IMR-90 (cell line): Measurements from ENCODE around the gene BMERB1. TPM values are rescaled to one million over a fixed set of nuclear protein-coding genes. Genes with fewer than 3 reads are reported as not detected.

Experiments used
- ATAC-seq: fragments of 200-7000 bp; cut with Tn5 transposase; 2 replicates; pipeline ENCODE4 v1.9.1; 2020; ENCODE audit warnings: low read depth, mild to moderate bottlenecking, moderate library complexity
- BruUV-seq: library from RNA; stranded (reverse); fragments of 400-500 nt; replicated peaks from 2 replicates; lab custom pipeline; 2021; lab: Mats Ljungman, UMichigan
- CTCF ChIA-PET: fragments of 300-600 bp; formaldehyde crosslinking; extraction: SDS; loops from one replicate; lab custom pipeline; 2021; ENCODE audit warnings: antibody characterized with exemption; lab: Yijun Ruan, JAX
- POLR2A ChIA-PET: fragments of 300-600 bp; sonication (Branson Sonifier 250); formaldehyde crosslinking; loops from one replicate; lab custom pipeline; 2022; ENCODE audit warnings: antibody characterized with exemption; ENCODE audit not compliant: unreplicated experiment; lab: Charles Lee
- DNase-seq: peaks from one replicate; pipeline ENCODE4 v3.0.0; 2013
- H2AFZ ChIP-seq: replicated peaks from 2 replicates; pipeline ENCODE3; 2013; ENCODE audit warnings: low read length, mild to moderate bottlenecking; ENCODE audit not compliant: poor library complexity
- H2AK5ac ChIP-seq: 2 replicates; pipeline ENCODE4 v1.6.1; 2013; ENCODE audit warnings: low read depth, low read length, inconsistent platforms
- H2AK9ac ChIP-seq: replicated peaks from 2 replicates; pipeline ENCODE3; 2013; ENCODE audit warnings: mild to moderate bottlenecking, low read depth, low read length, moderate library complexity; ENCODE audit not compliant: poor library complexity
- H2BK120ac ChIP-seq: 2 replicates; pipeline ENCODE4 v1.6.1; 2013; ENCODE audit warnings: low read depth, low read length, inconsistent platforms
- H2BK15ac ChIP-seq: 3 replicates; pipeline ENCODE4 v1.6.1; 2013; ENCODE audit warnings: low read depth, low read length, inconsistent platforms
- H2BK20ac ChIP-seq: 2 replicates; pipeline ENCODE4 v1.6.1; 2013; ENCODE audit warnings: low read depth, mild to moderate bottlenecking, inconsistent platforms, low read length, moderate library complexity
- H2BK5ac ChIP-seq: 2 replicates; pipeline ENCODE4 v1.6.1; 2013; ENCODE audit warnings: mild to moderate bottlenecking, low read depth, low read length, inconsistent platforms; ENCODE audit not compliant: poor library complexity, severe bottlenecking
- H3K14ac ChIP-seq: replicated peaks from 2 replicates; pipeline ENCODE4 v1.6.1; 2013; ENCODE audit warnings: low read depth, low read length, inconsistent platforms
- H3K18ac ChIP-seq: 2 replicates; pipeline ENCODE4 v1.6.1; 2013; ENCODE audit warnings: low read depth, low read length, control low read depth
- H3K23ac ChIP-seq: 2 replicates; pipeline ENCODE4 v1.6.1; 2013; ENCODE audit warnings: low read depth, low read length, inconsistent platforms
- H3K27ac ChIP-seq: 2 replicates; pipeline ENCODE4 v1.5.1; 2013; ENCODE audit warnings: mild to moderate bottlenecking, control low read depth, low read length; ENCODE audit not compliant: insufficient read depth
- H3K27me3 ChIP-seq: 2 replicates; pipeline ENCODE4 v1.6.1; 2013; ENCODE audit warnings: low read length; ENCODE audit not compliant: control insufficient read depth, insufficient read depth
- H3K36me3 ChIP-seq: 2 replicates; pipeline ENCODE4 v1.6.1; 2013; ENCODE audit warnings: low read length, mixed read lengths; ENCODE audit not compliant: control insufficient read depth, insufficient read depth
- H3K4ac ChIP-seq: 2 replicates; pipeline ENCODE4 v1.6.1; 2013; ENCODE audit warnings: low read depth, low read length, inconsistent platforms
- H3K4me1 ChIP-seq: 2 replicates; pipeline ENCODE4 v1.6.1; 2013; ENCODE audit warnings: low read length, mixed read lengths; ENCODE audit not compliant: control insufficient read depth, insufficient read depth
- H3K4me2 ChIP-seq: 2 replicates; pipeline ENCODE4 v1.6.1; 2013; ENCODE audit warnings: low read depth, mild to moderate bottlenecking, control low read depth, low read length, moderate library complexity
- H3K4me3 ChIP-seq: 2 replicates; pipeline ENCODE4 v1.5.1; 2013; ENCODE audit warnings: low read depth, mild to moderate bottlenecking, control low read depth, low read length, moderate library complexity; ENCODE audit not compliant: insufficient read depth
- H3K56ac ChIP-seq: 2 replicates; pipeline ENCODE4 v1.6.1; 2013; ENCODE audit warnings: low read length, inconsistent platforms; ENCODE audit not compliant: insufficient read depth; ENCODE audit errors: extremely low read depth
- H3K79me1 ChIP-seq, 2 experiments: 2 replicates each; pipeline ENCODE4 v1.6.1; 2013; ENCODE audit warnings: low read length in 2 of 2, inconsistent platforms in 1 of 2, low read depth in 1 of 2
- H3K9ac ChIP-seq: 2 replicates; pipeline ENCODE4 v1.6.1; 2013; ENCODE audit warnings: low read depth, low read length, control low read depth
- H3K9me1 ChIP-seq: 2 replicates; pipeline ENCODE4 v1.6.1; 2013; ENCODE audit warnings: low read length, inconsistent platforms; ENCODE audit not compliant: insufficient read depth
- H3K9me3 ChIP-seq: 2 replicates; pipeline ENCODE4 v1.6.1; 2013; ENCODE audit warnings: low read length; ENCODE audit not compliant: control insufficient read depth, insufficient read depth
- H4K20me1 ChIP-seq: 2 replicates; pipeline ENCODE4 v1.6.1; 2013; ENCODE audit warnings: low read length, inconsistent platforms; ENCODE audit not compliant: insufficient read depth
- H4K5ac ChIP-seq: 2 replicates; pipeline ENCODE4 v1.6.1; 2013; ENCODE audit warnings: mild to moderate bottlenecking, low read depth, low read length, control low read depth
- H4K8ac ChIP-seq, 2 experiments: 2 replicates each; pipeline ENCODE4 v1.6.1; 2013; ENCODE audit warnings: low read depth in 2 of 2, low read length in 2 of 2, control low read depth in 1 of 2, inconsistent platforms in 1 of 2
- H4K91ac ChIP-seq: 2 replicates; pipeline ENCODE4 v1.6.1; 2013; ENCODE audit warnings: low read depth, low read length, inconsistent platforms; ENCODE audit not compliant: insufficient read depth
- BHLHE40 ChIP-seq: fragments of 150-350 bp; IDR thresholded peaks from 2 replicates; pipeline ENCODE4 v1.6.1; 2016; ENCODE audit warnings: mild to moderate bottlenecking, low read depth, low read length
- CEBPB ChIP-seq: IDR thresholded peaks from 2 replicates; pipeline ENCODE4 v1.6.1; 2012; ENCODE audit warnings: low read depth, low read length, improper control_type of control experiment
- CHD1 ChIP-seq: IDR thresholded peaks from 2 replicates; pipeline ENCODE4 v1.6.1; 2012; ENCODE audit warnings: low read depth, low read length, improper control_type of control experiment
- ELK1 ChIP-seq: fragments of 150-350 bp; IDR thresholded peaks from 2 replicates; pipeline ENCODE4 v1.6.1; 2016; ENCODE audit warnings: low read depth, mild to moderate bottlenecking, low read length, moderate library complexity, borderline replicate concordance
- MAZ ChIP-seq: IDR thresholded peaks from 2 replicates; pipeline ENCODE4 v1.6.1; 2012; ENCODE audit warnings: low read depth, mild to moderate bottlenecking, low read length, improper control_type of control experiment, moderate library complexity, borderline replicate concordance
- MXI1 ChIP-seq: IDR thresholded peaks from 2 replicates; pipeline ENCODE4 v1.6.1; 2012; ENCODE audit warnings: low read depth, mild to moderate bottlenecking, low read length, moderate library complexity, borderline replicate concordance
- POLR2A ChIP-seq: IDR thresholded peaks from 2 replicates; pipeline ENCODE4 v1.6.1; 2012; ENCODE audit warnings: mild to moderate bottlenecking, low read depth, low read length
- RAD21 ChIP-seq: IDR thresholded peaks from 2 replicates; pipeline ENCODE4 v1.6.1; 2012; ENCODE audit warnings: low read length, improper control_type of control experiment
- RCOR1 ChIP-seq: IDR thresholded peaks from 2 replicates; pipeline ENCODE4 v1.6.1; 2012; ENCODE audit warnings: mild to moderate bottlenecking, low read length, improper control_type of control experiment; ENCODE audit not compliant: insufficient replicate concordance
- RFX5 ChIP-seq: IDR thresholded peaks from 2 replicates; pipeline ENCODE4 v1.8.0; 2012; ENCODE audit warnings: low read depth, mild to moderate bottlenecking, low read length, moderate library complexity
- SMC3 ChIP-seq: fragments of 150-350 bp; IDR thresholded peaks from 2 replicates; pipeline ENCODE4 v1.6.1; 2016; ENCODE audit warnings: low read depth, mild to moderate bottlenecking, antibody characterized with exemption, low read length, moderate library complexity
- WGBS, 2 experiments: methylation state at CpG; one replicate each; pipeline versions ENCODE4 v1.1.5 to v1.1.7; 2013; ENCODE audit warnings: missing lambda C conversion rate in 2 of 2; ENCODE audit not compliant: insufficient read length in 1 of 2; ENCODE audit errors: extremely low coverage in 2 of 2; 5-methylcytosine and 5-hydroxymethylcytosine counted together
- dilution Hi-C: fragments of 300-500 bp; cut with HindIII; formaldehyde crosslinking; loops from one replicate; pipeline ENCODE4 v1.14.3; 2018; ENCODE audit warnings: low sequenced_read_pairs; ENCODE audit not compliant: unreplicated experiment
- in situ Hi-C: fragments of 300-500 bp; cut with MboI; formaldehyde crosslinking; loops from 3 replicates; pipeline ENCODE4 v1.14.3; 2019; ENCODE audit warnings: low sequenced_read_pairs, inconsistent platforms, mixed read lengths
- intact Hi-C: fragments of 100-400 bp; cut with micrococcal nuclease; formaldehyde crosslinking; loops from 2 replicates; pipeline ENCODE4 v1.10.0; 2022
- polyA plus RNA-seq, 3 experiments: library from polyadenylated mRNA; depleted of rRNA; stranded (reverse); fragments of >200 nt; gene quantifications; 2 replicates each; pipeline ENCODE4 v1.2.3, GENCODE V29; 2012; ENCODE audit warnings: low replicate concordance in 1 of 3
- total RNA-seq: library from RNA; depleted of rRNA; stranded (reverse); fragments of >200 nt; gene quantifications from 2 replicates; pipeline ENCODE4 v1.2.3, GENCODE V29; 2012

Gene BMERB1
- total and polyA plus RNA-seq, 2 of the 4 experiments (the other 2 are of a cell fraction) = 22.6 to 32.9 TPM

GRCh38 chr16:15536843-15537242 lies 102.5 kb downstream of the BMERB1 start:
- Histone ChIP-seq H3K9me3 (no peaks in the 10 kb centered on the region), H4K8ac (no peak overlapping the region), H3K27me3 (no peaks in the 10 kb centered on the region), H3K4me2 (no peak overlapping the region), H4K91ac (no peak overlapping the region), H2BK15ac (no peak overlapping the region), H3K9me1 (no peaks in the 10 kb centered on the region; the same call in 1 of the 2 replicates), H3K27ac (no peak overlapping the region), H3K9ac (no peak overlapping the region), H3K4me3 (no peak overlapping the region), H2AK9ac (no peak overlapping the region), H3K79me1 (peaks cover 2 to 7% of the 10 kb centered on the region in 2 experiments; a peak in 2 of 4 replicates), H2BK120ac (no peak overlapping the region), H3K36me3 (no peaks in the 10 kb centered on the region; the same call in none of the 2 replicates), H3K23ac (no peak overlapping the region), H4K20me1 (no peaks in the 10 kb centered on the region; the same call in none of the 2 replicates), H2BK20ac (no peak overlapping the region), H3K4me1 (no peaks in the 10 kb centered on the region), H4K5ac (no peak overlapping the region), H3K14ac (no peak overlapping the region), H2AFZ (no peak overlapping the region), H2BK5ac (no peak overlapping the region), H2AK5ac (no peak overlapping the region), H3K4ac (no peak overlapping the region), H3K56ac (no peak overlapping the region), H3K18ac (no peak overlapping the region)
- DNase-seq = no peak
- in situ Hi-C loops (no loop called here), dilution Hi-C loops (no loop called here), intact Hi-C loops (no loop called here)
- ChIA-PET CTCF (no interaction called here), POLR2A (no interaction called here)
- no peak for TF ChIP-seq ELK1
- no peak for TF ChIP-seq BHLHE40
- no peak for TF ChIP-seq SMC3
- no peak for TF ChIP-seq RAD21
- no peak for TF ChIP-seq MAZ
- TF ChIP-seq RCOR1 = no peak
- no peak for TF ChIP-seq CHD1
- TF ChIP-seq MXI1 = no peak
- TF ChIP-seq RFX5 = no peak
- TF ChIP-seq CEBPB = no peak
- no peak for TF ChIP-seq POLR2A
- no peak for ATAC-seq
- no TSS peak for BruUV-seq
- WGBS, 2 experiments = 90% methylated on average over 2 of the region's 7 CpGs; no CpG with 5 or more reads in 1 of the 2 experiments
